ENCODE results near the gene DENND4B. TPM values are rescaled to one million over a fixed set of nuclear protein-coding genes. Genes with fewer than 3 reads are reported as not detected.

DENND4B gene
- total RNA-seq, 1 donor from 2014 or later = 8.7 TPM

DNA sequence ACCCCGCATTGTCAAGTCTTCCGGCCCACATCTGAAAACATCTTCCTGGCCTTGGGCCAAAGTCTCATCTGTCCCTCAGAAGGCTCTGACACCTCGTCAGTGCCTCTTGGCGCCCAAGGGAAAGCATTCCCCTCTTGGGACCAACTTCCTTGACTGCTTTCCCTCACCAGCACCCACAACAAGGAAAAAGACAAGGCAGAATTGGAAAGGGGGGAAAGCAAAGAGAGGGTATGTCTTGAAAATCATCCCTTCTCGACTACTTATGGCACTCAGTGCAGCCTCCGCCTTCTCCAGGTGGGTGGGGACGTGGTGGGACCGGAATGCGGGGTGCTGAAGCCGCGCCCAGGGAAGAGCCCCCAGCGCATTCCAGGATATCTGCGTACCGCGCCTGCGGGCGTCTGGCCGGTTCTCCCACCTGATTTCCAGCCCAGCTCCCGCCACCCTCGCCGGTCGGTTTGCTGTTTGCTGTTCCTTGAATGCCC lies 17.4 kb upstream of the DENND4B start:
- TF ChIP-seq, protein P1, sequence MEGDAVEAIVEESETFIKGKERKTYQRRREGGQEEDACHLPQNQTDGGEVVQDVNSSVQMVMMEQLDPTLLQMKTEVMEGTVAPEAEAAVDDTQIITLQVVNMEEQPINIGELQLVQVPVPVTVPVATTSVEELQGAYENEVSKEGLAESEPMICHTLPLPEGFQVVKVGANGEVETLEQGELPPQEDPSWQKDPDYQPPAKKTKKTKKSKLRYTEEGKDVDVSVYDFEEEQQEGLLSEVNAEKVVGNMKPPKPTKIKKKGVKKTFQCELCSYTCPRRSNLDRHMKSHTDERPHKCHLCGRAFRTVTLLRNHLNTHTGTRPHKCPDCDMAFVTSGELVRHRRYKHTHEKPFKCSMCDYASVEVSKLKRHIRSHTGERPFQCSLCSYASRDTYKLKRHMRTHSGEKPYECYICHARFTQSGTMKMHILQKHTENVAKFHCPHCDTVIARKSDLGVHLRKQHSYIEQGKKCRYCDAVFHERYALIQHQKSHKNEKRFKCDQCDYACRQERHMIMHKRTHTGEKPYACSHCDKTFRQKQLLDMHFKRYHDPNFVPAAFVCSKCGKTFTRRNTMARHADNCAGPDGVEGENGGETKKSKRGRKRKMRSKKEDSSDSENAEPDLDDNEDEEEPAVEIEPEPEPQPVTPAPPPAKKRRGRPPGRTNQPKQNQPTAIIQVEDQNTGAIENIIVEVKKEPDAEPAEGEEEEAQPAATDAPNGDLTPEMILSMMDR (IDR thresholded peaks at IDR 0.05; ENCODE audit: insufficient read depth, low read length, severe bottlenecking) = no peak
- FAIRE-seq = no peak
- DNase-seq (ENCODE audit: low read depth) = peak; percentile 74
- H3K4me3 ChIP-seq (ENCODE audit: low read depth, low read length) = peak overlapping the region; percentile 80
- peaks cover 9% of the 10 kb centered on the region for H3K36me3 ChIP-seq (ENCODE audit: control insufficient read depth, insufficient read depth, low read length)
- H3K27me3 ChIP-seq (ENCODE audit: control insufficient read depth, insufficient read depth, low read length) = no peaks in the 10 kb centered on the region

DNA sequence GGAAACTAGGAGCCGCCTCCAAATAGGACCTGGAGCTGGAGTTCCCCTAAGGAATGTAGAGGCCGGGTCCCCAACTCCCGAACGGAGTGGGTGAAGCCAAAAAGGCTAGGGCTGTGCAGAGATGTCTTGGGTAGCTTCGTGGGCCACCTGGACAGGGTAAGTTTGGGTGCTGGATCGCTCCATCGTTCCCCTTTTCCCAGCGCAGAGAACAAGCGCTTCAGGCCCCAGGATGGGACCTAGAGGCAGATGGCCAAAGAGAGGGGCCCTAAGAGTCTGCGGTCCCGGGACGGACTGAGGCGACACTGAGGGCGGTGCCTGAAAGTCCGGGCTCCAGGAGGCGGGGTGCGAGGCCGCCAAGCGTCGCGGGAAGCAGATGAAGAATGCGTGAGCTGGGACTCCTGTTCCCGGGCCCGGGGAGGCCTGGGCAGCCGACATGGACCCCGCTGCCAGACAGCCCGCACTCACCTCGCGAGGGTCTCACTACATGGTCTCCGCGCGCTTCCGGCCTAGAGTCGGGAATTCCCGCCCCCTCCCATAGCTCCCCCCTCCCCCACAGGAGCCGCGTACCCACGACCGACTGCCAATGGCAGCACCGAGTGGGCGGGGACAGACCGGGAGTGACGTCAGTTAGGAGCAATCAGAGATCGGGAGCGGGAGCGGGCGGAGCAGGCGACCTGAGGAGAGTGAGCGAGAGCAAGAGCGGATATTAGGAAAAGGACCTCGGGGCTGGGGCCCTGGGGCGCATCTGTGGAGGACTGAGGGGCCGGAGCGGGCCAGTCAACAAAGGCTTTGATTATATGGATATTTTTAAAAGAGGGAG lies 16.7 kb upstream of the DENND4B start, which contains the start of gene SLC39A1:
SLC39A1 (minus strand) TSS at position 508 of the 820 bp plus-strand sequence. CDS start 822 bp downstream, outside the sequence.
- Histone ChIP-seq H3K4me3 (ENCODE audit: low read depth, low read length) (peak within 1 kb of the TSS; percentile 80), H3K27me3 (ENCODE audit: control insufficient read depth, insufficient read depth, low read length) (no peaks in the 10 kb centered on the region), H3K36me3 (ENCODE audit: control insufficient read depth, insufficient read depth, low read length) (peaks cover 9% of the 10 kb centered on the region)
- DNase-seq (ENCODE audit: low read depth) = peak; percentile 92
- TF ChIP-seq, protein P1 (IDR thresholded peaks at IDR 0.05; ENCODE audit: insufficient read depth, low read length, severe bottlenecking) = no peak
- FAIRE-seq = no peak

DNA sequence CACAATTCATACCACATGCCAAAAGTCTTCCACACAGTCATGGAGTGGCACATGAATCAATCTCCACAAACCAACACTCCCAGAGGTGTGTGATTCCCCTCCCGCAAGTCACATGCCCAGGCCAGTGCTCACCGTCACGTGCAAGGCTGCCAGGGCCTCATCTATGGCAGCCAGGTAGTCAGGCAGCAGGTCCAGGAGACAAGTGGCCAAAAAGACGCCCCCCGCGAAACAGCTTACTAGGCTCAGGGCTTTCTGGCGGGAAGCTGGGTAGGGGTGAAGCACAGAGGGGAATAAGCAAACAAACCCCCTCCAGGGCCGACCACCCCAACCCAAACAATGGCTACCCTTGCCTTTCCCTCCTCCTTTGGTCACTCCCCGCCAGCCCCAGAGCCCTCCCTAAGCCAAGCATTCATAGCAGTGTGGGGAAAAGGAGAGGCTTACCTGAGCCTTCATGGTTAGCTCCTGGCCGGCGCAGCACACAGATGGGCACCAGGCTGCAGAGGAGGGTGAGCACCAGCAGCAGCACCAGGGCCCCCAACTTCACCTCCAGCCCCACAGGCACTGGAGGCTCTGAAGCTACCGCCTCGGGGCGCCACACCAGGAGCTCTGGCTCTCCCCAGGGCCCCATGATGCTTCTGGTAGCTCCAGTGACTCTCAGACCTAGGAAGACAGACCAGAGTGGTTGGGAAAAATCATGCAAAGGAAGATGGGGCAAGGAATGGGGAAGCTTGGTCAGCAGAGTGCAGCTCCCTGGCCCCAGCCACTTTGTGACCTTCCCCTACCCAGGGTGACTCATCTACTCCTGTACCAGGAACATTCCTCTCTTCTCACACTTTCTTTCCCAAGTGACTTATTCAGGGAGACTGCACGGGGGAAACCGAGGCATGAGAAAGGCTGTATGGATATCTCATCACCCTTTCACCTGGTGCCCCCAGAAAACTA lies 15.8 kb upstream of the DENND4B start:
- H3K27me3 ChIP-seq (ENCODE audit: control insufficient read depth, insufficient read depth, low read length) = no peaks in the 10 kb centered on the region
- TF ChIP-seq, protein P1 (IDR thresholded peaks at IDR 0.05; ENCODE audit: insufficient read depth, low read length, severe bottlenecking) = no peak
- H3K4me3 ChIP-seq (ENCODE audit: low read depth, low read length) = peak overlapping the region; percentile 80
- FAIRE-seq (no peak), DNase-seq (ENCODE audit: low read depth) (peak; percentile 65)
- H3K36me3 ChIP-seq (ENCODE audit: control insufficient read depth, insufficient read depth, low read length) = peaks cover 9% of the 10 kb centered on the region

DNA sequence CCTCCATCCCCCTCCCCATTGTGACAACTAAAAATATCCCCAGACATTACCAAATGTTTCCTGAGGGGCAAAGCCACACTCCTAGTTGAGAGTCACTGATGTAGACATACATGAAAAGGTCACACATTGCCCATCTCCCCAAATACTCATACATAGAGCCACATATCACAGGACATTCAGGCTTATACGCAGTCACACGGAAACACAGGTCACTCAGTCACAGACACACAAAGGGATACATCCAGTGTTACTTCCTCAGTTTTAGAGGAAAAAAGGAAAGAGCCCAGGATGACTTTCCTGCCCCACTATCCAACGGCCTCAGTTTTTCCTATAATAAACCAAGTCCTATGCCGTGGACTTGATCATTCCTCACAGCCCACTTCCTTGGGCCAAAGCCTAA lies 14.9 kb upstream of the DENND4B start:
- TF ChIP-seq, protein P1 (IDR thresholded peaks at IDR 0.05; ENCODE audit: insufficient read depth, low read length, severe bottlenecking) = no peak
- no peak for FAIRE-seq
- no peak overlapping the region for H3K4me3 ChIP-seq (ENCODE audit: low read depth, low read length)
- peaks cover 9% of the 10 kb centered on the region for H3K36me3 ChIP-seq (ENCODE audit: control insufficient read depth, insufficient read depth, low read length)
- no peaks in the 10 kb centered on the region for H3K27me3 ChIP-seq (ENCODE audit: control insufficient read depth, insufficient read depth, low read length)
- no peak for DNase-seq (ENCODE audit: low read depth)

DNA sequence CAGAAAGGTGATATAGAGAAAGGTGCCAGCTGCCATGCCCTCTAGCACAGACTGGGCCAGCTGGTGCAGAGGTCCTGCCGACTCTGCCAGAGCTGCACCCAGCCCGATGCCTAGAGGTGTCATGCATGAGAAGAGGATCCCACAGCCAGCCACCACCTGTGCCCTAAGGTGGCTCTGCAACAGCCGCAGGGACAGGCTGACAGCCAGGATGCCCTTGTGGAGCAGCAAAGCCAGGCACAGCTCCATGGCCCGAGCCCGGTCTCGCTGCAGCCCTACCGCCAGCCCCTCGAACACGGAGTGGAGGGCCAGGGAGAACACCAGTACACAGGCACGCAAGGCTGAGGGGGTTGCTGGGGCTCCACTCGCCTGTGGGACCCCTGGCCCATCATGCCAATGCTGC lies 13.7 kb upstream of the DENND4B start:
- DNase-seq (ENCODE audit: low read depth) (no peak), FAIRE-seq (no peak)
- Histone ChIP-seq H3K27me3 (ENCODE audit: control insufficient read depth, insufficient read depth, low read length) (no peaks in the 10 kb centered on the region), H3K36me3 (ENCODE audit: control insufficient read depth, insufficient read depth, low read length) (peaks cover 9% of the 10 kb centered on the region), H3K4me3 (ENCODE audit: low read depth, low read length) (no peak overlapping the region)
- TF ChIP-seq, protein P1 (IDR thresholded peaks at IDR 0.05; ENCODE audit: insufficient read depth, low read length, severe bottlenecking) = no peak
